ENCODE results near the gene SALL2. TPM values are rescaled to one million over a fixed set of nuclear protein-coding genes. Genes with fewer than 3 reads are reported as not detected.

SALL2 gene
- total RNA-seq, 1 donor from 2014 or later = 29.7 TPM

GRCh38 chr14:21486640-21487087 is 39.5 kb downstream of the SALL2 start:
- TF ChIP-seq CTCF (conservative IDR thresholded peaks at IDR 0.05; ENCODE audit: low read depth, low read length) = no peak
- DNase-seq (ENCODE audit: low read depth) = no peak
- no peak overlapping the region for H3K4me3 ChIP-seq (ENCODE audit: low read depth, low read length)

GRCh38 chr14:21476925-21477681 is 49.0 kb downstream of the SALL2 start, which contains the start of the genes RAB2B and TOX4:
Gene RAB2B (minus strand): TSS chr14:21476959. CDS start chr14:21476872, 87 bp downstream.
Gene TOX4 (plus strand): TSS chr14:21477195. CDS start chr14:21477279, 84 bp downstream.
- peak within 1 kb of the TSS; percentile 96 for H3K4me3 ChIP-seq (ENCODE audit: low read depth, low read length)
- peak; percentile 95 for DNase-seq (ENCODE audit: low read depth)
- TF ChIP-seq CTCF (conservative IDR thresholded peaks at IDR 0.05; ENCODE audit: low read depth, low read length) = peak; percentile 97

- DNase-seq (ENCODE audit: low read depth) = no peak
- no peak for TF ChIP-seq CTCF (conservative IDR thresholded peaks at IDR 0.05; ENCODE audit: low read depth, low read length)
- peak overlapping the region; percentile 96 for H3K4me3 ChIP-seq (ENCODE audit: low read depth, low read length)
Measured at GRCh38 chr14:21476523-21476924, 49.6 kb downstream of the SALL2 start.

GRCh38 chr14:21475767-21476522 is 50.2 kb downstream of the SALL2 start:
- TF ChIP-seq CTCF (conservative IDR thresholded peaks at IDR 0.05; ENCODE audit: low read depth, low read length) = no peak
- DNase-seq (ENCODE audit: low read depth) = no peak

More at GRCh38 chr14:21475767-21476522, 50.2 kb downstream of the SALL2 start:
- H3K4me3 ChIP-seq (ENCODE audit: low read depth, low read length) = peak overlapping the region; percentile 96

Other genes with a start within 250 kb of the SALL2 start
- 0.07 TPM in 1 of 2 replicates, not detected in the other for gene RPGRIP1, start 246.3 kb downstream of the SALL2 start, total RNA-seq
- 74.7 and 107 TPM in 2 replicates for gene SUPT16H, start 142.3 kb downstream of the SALL2 start, total RNA-seq
- gene CHD8, start 70.2 kb downstream of the SALL2 start, total RNA-seq = 43.9 and 50.1 TPM in 2 replicates
- gene RAB2B, start 49.4 kb downstream of the SALL2 start, total RNA-seq = 11.7 and 13.2 TPM in 2 replicates
- 28.2 and 28.8 TPM in 2 replicates for gene TOX4, start 49.2 kb downstream of the SALL2 start, total RNA-seq
- gene METTL3, start 15.0 kb downstream of the SALL2 start, total RNA-seq = 78.9 and 81.7 TPM in 2 replicates
- gene OR10G3, start 53.7 kb upstream of the SALL2 start, total RNA-seq = not detected in 2 replicates
- not detected in 2 replicates for gene OR10G2, start 108.6 kb upstream of the SALL2 start, total RNA-seq
- gene OR4E2, start 127.5 kb upstream of the SALL2 start, total RNA-seq = not detected in 2 replicates
- gene OR4E1, start 147.5 kb upstream of the SALL2 start, total RNA-seq = not detected in 2 replicates

All from epithelial cell of proximal tubule (primary cell).